ENCODE data around the gene CFAP141. TPM values are rescaled to one million over a fixed set of nuclear protein-coding genes. Genes with fewer than 3 reads are reported as not detected.

The CFAP141 gene
- total RNA-seq = not detected in 2 replicates

GRCh38 chr1:154206196-154206595, at the start of gene CFAP141:
TSS of gene CFAP141 (minus strand) at chr1:154206333. CDS start at chr1:154206307, 26 bp downstream.

GRCh38 chr1:154220071-154220969, 14.2 kb upstream of the CFAP141 start, which contains the start of gene UBAP2L:
TSS of gene UBAP2L (plus strand) at chr1:154220955. CDS start at chr1:154225124, 4,169 bp downstream.

GRCh38 chr1:154191990-154192461, 14.1 kb downstream of the CFAP141 start, which contains the start of gene TPM3:
TSS of gene TPM3 (minus strand) at chr1:154192100. CDS start at chr1:154192018, 82 bp downstream.

GRCh38 chr1:154154534-154155191, 51.5 kb downstream of the CFAP141 start, which contains the start of gene NUP210L:
TSS of gene NUP210L (minus strand) at chr1:154155073.

Other genes starting within 250 kb of the CFAP141 start
- gene CRTC2, start 247.7 kb downstream of the CFAP141 start, total RNA-seq = 9.9 and 13.7 TPM in 2 replicates
- gene SLC39A1, start 242.8 kb downstream of the CFAP141 start, total RNA-seq = 93.2 and 107 TPM in 2 replicates
- gene CREB3L4, start 238.4 kb downstream of the CFAP141 start, total RNA-seq = 6.3 and 14.1 TPM in 2 replicates
- 288 and 332 TPM in 2 replicates for gene JTB, start 228.7 kb downstream of the CFAP141 start, total RNA-seq
- gene RAB13, start 220.0 kb downstream of the CFAP141 start, total RNA-seq = 67.0 and 141 TPM in 2 replicates
- gene RPS27, start 215.6 kb downstream of the CFAP141 start, total RNA-seq = 4,128 and 5,291 TPM in 2 replicates
- gene NUP210L, start 51.3 kb downstream of the CFAP141 start, total RNA-seq = under 0.01 TPM in 1 of 2 replicates, not detected in the other
- gene TPM3, start 14.2 kb downstream of the CFAP141 start, total RNA-seq = 221 and 362 TPM in 2 replicates
- 60.5 and 66.3 TPM in 2 replicates for gene UBAP2L, start 14.6 kb upstream of the CFAP141 start, total RNA-seq
- 106 and 118 TPM in 2 replicates for gene HAX1, start 66.3 kb upstream of the CFAP141 start, total RNA-seq
- not detected in 2 replicates for gene AQP10, start 114.8 kb upstream of the CFAP141 start, total RNA-seq
- gene ATP8B2, start 119.2 kb upstream of the CFAP141 start, total RNA-seq = 77.0 and 114 TPM in 2 replicates
- gene IL6R, start 199.0 kb upstream of the CFAP141 start, total RNA-seq = 3.9 and 9.3 TPM in 2 replicates